SIG-M5 treated with dmso at 0.1 percent for 504 hours (cell line): ENCODE data around the gene ANKRD45.
A peak's percentile ranks its signal among the peaks of the same experiment; 100 is the strongest.
"Not testable (repeated sequence)": the region's sequence is repeated elsewhere in the genome, so short reads cannot be mapped to it uniquely, and the experiment has no call there.

ENCODE experiments used
- DNase-seq: peaks from one replicate; lab custom pipeline; 2025; ENCODE audit not compliant: unreplicated experiment; lab: John Stamatoyannopoulos, UW

The ANKRD45 gene

GRCh38 chr1:173646656-173647055 lies 23.0 kb downstream of the ANKRD45 start:
- no peak for DNase-seq

DNA sequence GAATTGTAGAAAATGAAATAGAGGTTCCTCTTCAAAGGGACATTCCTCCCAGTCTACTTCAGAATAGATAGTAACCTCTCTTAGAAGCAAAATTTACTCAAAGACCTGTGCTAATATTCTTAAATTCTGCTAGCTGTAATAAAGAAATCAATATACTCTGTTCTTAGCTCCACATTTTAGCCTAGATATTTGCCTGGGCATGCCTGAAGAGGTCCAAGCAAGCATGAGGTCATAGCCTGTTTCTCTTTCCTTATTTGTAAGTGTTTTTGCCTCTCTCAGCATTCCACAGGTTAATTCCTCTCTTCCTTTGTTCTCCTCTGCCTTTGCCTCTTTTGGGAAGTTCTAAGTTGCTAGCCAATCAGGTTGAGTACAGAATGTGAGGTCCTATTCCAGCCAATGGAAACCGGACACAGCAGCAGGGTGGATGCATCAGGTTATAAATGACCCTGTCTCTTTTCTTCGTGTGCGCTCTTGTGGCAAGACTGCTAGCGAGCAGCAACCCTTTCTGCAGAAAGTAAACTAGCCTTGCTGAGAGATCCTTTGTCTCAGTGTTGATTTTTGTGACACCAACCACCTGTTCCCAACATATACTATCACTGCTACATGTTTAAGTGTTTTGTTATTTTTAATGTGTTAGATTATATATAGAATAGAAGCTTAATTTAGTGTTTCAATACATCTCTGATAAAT lies 27.1 kb downstream of the ANKRD45 start:
- DNase-seq = not testable (repeated sequence)

DNA sequence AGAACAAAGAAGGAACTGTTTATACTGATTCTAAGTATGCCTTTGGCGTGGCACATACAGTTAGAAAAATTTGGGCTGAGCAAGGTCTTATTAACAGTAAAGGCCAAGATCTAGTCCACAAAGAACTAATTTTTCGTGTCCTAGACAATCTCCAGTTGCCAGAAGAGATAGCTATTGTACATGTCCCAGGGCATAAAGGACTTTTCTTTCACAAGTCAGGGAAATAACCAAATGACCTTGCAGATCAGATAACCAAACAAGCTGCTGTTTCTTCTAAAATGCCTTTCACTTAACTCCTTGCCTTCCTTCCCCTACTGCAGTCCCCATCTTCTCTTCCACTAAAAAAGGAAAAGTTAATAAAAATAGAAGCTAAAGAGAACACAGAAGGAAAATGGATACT lies 30.5 kb downstream of the ANKRD45 start:
- DNase-seq = no peak

DNA sequence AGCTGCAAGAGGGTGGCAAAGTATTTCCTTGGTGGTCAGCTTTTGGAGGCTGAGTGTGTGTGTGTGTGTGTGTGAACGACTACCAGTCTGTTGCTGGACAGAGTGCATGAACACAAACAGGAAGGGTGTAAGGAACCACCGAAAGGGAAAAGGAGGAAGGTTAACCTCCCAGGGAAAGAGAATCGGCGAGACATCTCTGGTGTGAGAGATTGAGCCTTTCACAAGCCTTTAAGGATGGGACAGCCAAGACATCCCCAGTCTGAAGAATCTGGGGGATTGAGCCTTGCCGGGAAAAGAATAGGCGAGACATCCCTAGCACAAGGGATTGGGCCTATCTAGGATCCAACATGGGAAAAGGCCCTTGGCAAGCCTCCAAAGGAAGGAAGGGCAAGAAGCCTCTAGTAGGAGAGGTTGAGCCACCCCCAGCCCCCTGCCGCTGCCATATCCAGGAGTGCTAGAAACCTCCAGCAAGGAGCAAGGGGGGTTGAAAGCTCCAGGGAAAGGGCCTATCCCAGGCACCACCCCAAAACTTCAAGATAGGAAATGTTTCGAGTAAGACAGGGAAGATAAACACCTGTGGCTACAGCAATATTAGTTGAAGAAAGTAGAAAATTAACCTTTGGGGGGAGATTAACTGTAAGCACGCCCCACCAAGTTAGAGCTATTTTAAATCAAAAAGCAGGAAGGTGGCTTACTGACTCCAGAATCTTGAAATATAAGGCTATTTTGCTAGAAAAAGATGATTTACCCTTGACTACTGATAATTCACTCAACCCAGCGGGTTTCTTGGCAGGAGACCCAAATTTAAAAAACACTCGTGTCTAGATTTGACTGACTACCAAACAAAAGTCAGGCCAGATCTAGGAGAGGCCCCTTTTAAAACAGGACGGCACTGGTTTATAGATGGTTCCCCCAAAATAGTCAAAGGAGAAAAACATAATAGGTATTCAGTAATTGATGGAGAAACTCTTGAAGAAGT lies 31.3 kb downstream of the ANKRD45 start:
- no peak for DNase-seq

DNA sequence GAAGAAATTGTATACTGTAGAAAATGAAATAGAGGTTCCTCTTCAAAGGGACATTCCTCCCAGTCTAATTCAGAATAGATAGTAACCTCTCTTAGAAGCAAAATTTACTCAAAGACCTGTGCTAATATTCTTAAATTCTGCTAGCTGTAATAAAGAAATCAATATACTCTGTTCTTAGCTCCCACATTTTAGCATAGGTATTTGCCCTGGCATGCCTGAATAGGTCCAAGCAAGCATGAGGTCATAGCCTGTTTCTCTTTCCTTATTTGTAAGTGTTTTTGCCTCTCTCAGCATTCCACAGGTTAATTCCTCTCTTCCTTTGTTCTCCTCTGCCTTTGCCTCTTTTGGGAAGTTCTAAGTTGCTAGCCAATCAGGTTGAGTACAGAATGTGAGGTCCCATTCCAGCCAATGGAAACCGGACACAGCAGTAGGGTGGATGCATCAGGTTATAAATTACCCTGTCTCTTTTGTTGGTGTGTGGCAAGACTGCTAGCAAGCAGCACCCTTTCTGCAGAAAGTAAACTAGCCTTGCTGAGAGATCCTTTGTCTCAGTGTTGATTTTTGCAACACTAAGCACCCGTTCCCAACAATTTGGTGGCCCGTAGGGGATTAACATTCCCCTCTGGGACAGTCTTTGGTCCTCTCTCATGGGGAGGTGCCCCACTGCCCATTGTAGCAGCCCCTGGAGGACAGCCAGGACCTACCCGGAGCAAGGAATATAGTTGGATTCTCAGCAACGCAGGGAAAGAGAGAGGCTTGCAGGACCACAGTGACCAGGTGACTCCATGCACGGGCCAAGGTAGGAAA lies 32.2 kb downstream of the ANKRD45 start:
- DNase-seq = not testable (repeated sequence)

DNA sequence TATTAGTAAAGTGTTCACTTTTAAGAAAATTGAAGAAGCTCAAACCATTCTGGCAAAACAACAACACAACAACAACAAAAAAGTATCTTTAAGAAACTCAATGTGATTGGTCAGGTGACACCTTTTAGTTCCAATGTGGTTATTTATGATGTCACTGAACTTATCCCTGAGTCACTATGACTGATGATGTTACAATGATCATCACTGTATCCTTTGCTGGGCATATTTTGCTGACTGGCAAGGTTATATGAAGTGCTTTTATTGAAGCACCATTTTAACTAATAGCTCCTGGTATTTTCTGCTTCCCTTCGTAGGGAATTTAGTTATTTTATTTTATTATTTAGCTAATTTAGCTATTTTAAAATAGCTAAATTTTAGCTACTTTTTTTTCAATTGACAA lies 34.5 kb downstream of the ANKRD45 start, which contains the start of gene TEX50:
TEX50 (plus strand) TSS at position 223 of the 400 bp plus-strand sequence. CDS start 184 bp downstream, outside the sequence.
- DNase-seq = no peak

GRCh38 chr1:173628888-173629287 lies 40.8 kb downstream of the ANKRD45 start:
- DNase-seq = no peak

DNA sequence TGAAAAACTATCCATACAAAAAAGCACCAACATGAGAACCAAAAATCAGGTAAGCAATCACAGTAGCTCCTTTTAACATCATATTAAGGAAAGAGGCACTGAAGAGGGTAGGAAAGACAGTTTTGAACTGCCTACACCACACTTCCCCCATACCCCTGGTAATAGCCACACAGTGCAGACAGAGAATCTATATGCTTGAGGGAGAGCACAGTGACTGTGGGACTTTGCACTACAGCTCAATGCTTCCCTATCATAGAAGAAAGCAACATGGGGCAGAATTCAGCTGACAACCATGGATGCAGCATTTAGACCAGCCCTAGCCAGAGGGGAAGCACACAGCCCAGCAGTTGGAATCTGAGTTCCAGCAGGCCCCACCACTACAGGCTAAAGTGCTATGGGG lies 42.4 kb downstream of the ANKRD45 start:
- no peak for DNase-seq

DNA sequence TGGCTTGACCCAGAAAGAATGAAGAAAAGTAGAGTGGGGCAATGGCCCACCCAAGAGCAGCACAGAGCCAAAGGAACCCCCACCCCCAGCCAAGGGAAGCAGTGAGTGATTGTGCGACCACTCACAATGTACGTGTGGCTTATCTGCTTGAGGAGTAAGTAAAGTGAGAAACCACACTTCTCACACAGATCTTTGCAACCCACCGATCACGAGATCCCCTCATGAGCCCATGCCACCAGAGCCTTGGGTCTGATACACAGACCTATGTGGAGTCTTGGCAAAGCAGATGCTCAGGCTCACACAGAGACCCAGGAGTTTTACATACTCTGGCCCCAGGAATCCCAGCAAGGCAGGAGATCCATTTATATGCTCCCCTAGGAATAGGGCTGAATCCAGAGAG lies 52.8 kb downstream of the ANKRD45 start:
- no peak for DNase-seq

DNA sequence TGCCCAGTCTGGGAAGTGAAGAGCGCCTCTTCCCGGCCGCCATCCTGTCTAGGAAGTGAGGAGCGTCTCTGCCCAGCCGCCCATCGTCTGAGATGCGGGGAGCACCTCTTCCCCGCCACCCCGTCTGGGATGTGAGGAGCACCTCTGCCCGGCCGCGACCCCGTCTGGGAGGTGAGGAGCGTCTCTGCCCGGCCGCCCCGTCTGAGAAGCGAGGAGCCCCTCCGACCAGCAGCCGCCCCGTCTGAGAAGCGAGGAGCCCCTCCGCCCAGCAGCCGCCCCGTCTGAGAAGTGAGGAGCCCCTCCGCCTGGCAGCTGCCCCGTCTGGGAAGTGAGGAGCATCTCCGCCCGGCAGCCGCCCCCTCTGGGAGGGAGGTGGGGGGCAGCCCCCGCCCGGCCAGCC lies 56.6 kb downstream of the ANKRD45 start:
- DNase-seq = not testable (repeated sequence)

DNA sequence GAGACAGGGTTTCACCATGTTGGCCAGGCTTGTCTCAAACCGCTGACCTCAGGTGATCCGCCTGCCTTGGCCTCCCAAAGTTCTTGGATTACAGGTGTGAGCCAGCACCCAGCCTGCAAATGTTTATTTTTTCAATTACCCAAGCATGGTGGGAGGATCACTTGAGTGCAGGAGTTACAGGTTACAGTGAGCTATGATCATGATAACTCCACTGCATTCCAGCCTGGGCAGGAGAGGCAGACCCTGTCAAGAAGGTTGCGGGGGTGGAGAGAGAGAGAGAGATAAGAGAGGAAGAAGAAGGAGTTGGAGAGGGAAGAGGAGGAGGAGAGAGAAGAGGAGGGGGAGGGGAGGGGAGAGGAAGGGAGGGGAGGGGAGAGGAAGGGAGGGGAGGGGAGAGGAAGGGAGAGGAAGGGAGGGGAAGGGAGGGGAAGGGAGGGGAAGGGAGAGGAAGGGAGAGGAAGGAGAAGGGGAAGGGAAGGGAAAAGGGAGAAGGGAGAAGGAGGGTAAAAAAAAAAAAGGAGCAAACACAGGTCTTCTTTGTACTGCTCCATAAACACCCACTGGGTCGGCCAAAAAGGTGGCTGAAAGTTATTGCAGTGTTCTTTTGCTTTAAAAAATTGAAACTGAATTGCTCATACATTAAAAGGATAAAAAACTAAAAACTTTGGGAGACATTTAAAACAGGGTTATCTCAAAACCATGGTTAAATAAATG lies 61.0 kb downstream of the ANKRD45 start:
- no peak for DNase-seq

- DNase-seq = peak; percentile 78
Observed at GRCh38 chr1:173603056-173603591, 66.5 kb downstream of the ANKRD45 start, which contains the start of gene SLC9C2. SLC9C2 (minus strand) TSS chr1:173603072; CDS start chr1:173601776, 1,296 bp downstream.

DNA sequence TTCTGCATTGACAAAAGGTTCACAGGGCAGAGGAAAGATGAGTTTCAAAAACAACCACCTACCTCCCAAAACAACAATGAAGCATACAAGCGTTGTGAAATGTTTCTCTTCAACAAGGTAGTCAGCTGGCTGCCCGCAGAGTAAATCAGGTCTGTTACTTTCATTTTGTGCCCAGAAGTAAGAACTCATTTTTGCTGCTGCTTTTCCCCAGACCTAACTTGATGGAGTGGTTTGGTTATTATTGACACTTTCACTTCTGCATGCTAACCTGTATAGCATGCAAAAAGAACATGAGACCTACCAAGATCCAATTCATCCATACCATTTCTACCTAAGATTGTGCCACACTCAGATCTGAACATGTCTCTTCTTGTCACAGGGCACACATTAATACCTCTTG lies 68.1 kb downstream of the ANKRD45 start:
- no peak for DNase-seq

- DNase-seq = no peak
Observed at GRCh38 chr1:173596097-173596825, 73.4 kb downstream of the ANKRD45 start.

DNA sequence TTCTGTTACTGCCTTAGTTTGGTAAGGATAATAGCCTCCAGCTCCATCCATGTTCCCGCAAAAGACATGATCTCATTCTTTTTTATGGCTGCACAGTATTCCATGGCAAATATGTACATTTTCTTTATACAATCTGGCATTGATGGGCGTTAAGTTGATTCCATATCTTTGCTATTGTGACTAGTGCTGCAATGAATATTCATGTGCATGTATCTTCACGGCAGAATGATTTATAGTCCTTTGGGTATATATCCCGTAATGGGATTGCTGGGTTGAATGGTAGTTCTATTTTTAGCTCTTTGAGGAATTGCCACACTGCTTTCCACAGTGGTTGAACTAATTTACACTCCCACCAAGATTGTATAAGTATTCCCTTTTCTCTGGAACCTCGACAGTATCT lies 78.5 kb downstream of the ANKRD45 start:
- DNase-seq = not testable (repeated sequence)

GRCh38 chr1:173590557-173590956 lies 79.1 kb downstream of the ANKRD45 start:
- no peak for DNase-seq

GRCh38 chr1:173581383-173582079 lies 88.1 kb downstream of the ANKRD45 start:
- no peak for DNase-seq

DNA sequence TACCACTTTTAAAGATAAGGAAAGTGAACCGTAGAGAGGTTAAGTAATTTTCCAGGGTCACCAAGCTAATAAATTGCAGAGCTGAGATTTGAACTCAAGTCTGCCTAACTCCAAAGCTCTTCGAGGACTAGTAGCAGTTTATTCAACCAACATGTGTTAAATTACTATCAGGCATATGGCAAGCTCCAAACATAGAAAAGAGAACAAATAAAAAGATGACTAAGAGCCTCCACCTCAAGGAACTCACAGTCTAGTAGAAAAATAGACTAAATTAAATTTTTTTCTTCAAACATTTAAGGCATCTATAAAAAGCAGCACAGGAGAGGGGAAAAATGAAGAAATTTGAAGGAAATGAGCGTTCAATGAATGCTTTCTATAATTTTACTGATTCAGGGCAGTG lies 89.0 kb downstream of the ANKRD45 start:
- DNase-seq = no peak

DNA sequence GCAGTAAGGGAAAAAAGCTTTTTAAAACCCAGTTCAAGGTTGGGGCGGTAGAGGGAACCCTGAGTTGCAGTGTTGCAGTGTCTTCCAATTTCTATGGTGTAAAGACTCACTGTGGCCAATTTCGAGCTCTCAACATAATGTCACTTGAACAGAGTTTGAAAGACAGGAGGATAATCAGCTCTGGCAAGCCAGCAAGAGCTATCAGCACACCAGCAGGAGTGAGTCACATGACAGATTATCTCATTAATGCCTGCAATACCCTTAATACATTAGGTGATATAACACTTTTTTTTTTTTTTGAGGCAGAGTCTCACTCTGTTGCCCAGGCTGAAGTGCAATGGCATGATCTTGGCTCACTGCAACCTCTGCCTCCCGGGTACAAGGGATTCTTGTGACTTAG lies 89.6 kb downstream of the ANKRD45 start:
- no peak for DNase-seq
